Endodermal cell (in vitro differentiated cells): ENCODE data around the gene ACOX1. TPM values are rescaled to one million over a fixed set of nuclear protein-coding genes. Genes with fewer than 3 reads are reported as not detected.

Experiments
- DNase-seq: peaks from one replicate; pipeline ENCODE4 v3.0.0-alpha.2; 2017
- H3K27ac ChIP-seq: 2 replicates; pipeline ENCODE4 v1.5.1; 2013; ENCODE audit warnings: mild to moderate bottlenecking, low read depth, low read length, moderate library complexity
- H3K27me3 ChIP-seq: 2 replicates; pipeline ENCODE4 v1.6.1; 2013; ENCODE audit warnings: mild to moderate bottlenecking, low read length, moderate library complexity; ENCODE audit not compliant: insufficient read depth, control insufficient read depth, poor library complexity, severe bottlenecking
- H3K36me3 ChIP-seq: 2 replicates; pipeline ENCODE4 v1.7.0; 2013; ENCODE audit warnings: mild to moderate bottlenecking, low read length, moderate library complexity; ENCODE audit not compliant: control insufficient read depth, insufficient read depth
- H3K4me1 ChIP-seq: one replicate; pipeline ENCODE4 v1.7.0; 2013; ENCODE audit warnings: low read length; ENCODE audit not compliant: control insufficient read depth, insufficient read depth
- H3K4me3 ChIP-seq: 2 replicates; pipeline ENCODE4 v1.5.1; 2013; ENCODE audit warnings: mild to moderate bottlenecking, low read length, moderate library complexity
- H3K9ac ChIP-seq: 2 replicates; pipeline ENCODE4 v1.6.1; 2013; ENCODE audit warnings: mild to moderate bottlenecking, low read length, moderate library complexity; ENCODE audit not compliant: poor library complexity, severe bottlenecking; ENCODE audit errors: extremely low read depth
- H3K9me3 ChIP-seq: 2 replicates; pipeline ENCODE4 v1.6.1; 2013; ENCODE audit warnings: mild to moderate bottlenecking, low read length, moderate library complexity; ENCODE audit not compliant: control insufficient read depth
- H3K27ac Mint-ChIP-seq: 2 replicates; pipeline ENCODE4 v1.8.0; 2020; ENCODE audit warnings: mixed read lengths
- H3K27me3 Mint-ChIP-seq: 2 replicates; pipeline ENCODE4 v1.8.0; 2021; ENCODE audit warnings: mild to moderate bottlenecking, mixed read lengths; ENCODE audit not compliant: insufficient read depth
- H3K36me3 Mint-ChIP-seq: 2 replicates; pipeline ENCODE4 v1.8.0; 2020; ENCODE audit warnings: low read depth, mixed read lengths
- H3K4me1 Mint-ChIP-seq: 2 replicates; pipeline ENCODE4 v1.8.0; 2020; ENCODE audit warnings: mixed read lengths
- H3K4me3 Mint-ChIP-seq: 2 replicates; pipeline ENCODE4 v1.8.0; 2020; ENCODE audit warnings: mild to moderate bottlenecking, moderate library complexity, mixed read lengths
- H3K9me3 Mint-ChIP-seq: 2 replicates; pipeline ENCODE4 v1.8.0; 2020; ENCODE audit warnings: mild to moderate bottlenecking, mixed read lengths
- CTCF ChIP-seq: fragments of 200-600 bp; sonication (generic); conservative IDR thresholded peaks from 2 replicates; pipeline ENCODE4 v1.5.0; 2021; ENCODE audit warnings: antibody characterized with exemption, mild to moderate bottlenecking
- WGBS, 2 experiments: methylation state at CpG; one replicate each; pipeline versions ENCODE4 v1.1.5 to v1.1.7; 2013; ENCODE audit warnings: missing lambda C conversion rate in 2 of 2, mixed read lengths in 1 of 2; ENCODE audit not compliant: insufficient coverage in 1 of 2, insufficient read length in 1 of 2; 5-methylcytosine and 5-hydroxymethylcytosine counted together
- total RNA-seq, 2 donors: library from RNA; stranded (reverse); fragmentation: NEBNext Ultra II Directional in 1 of 2; extraction: Animal tissue kit (Norgen Biotek cat#: 25700) in 1 of 2; gene quantifications; 2 replicates in 1 of 2; 3 replicates in 1 of 2; pipeline ENCODE4 v1.2.1, GENCODE V29; 2021

Gene ACOX1
- total RNA-seq, 2 donors from 2014 or later: 28.6 to 37.1 TPM

- peak overlapping the region; percentile 65 for H3K27ac Mint-ChIP-seq
- H3K36me3 ChIP-seq: peaks cover 46% of the 10 kb centered on the region
- no peaks in the 10 kb centered on the region for H3K27me3 ChIP-seq
- H3K27me3 Mint-ChIP-seq: no peaks in the 10 kb centered on the region
- no peaks in the 10 kb centered on the region for H3K9me3 Mint-ChIP-seq
- H3K27ac ChIP-seq: no peak overlapping the region
- peaks cover 17% of the 10 kb centered on the region for H3K4me1 Mint-ChIP-seq
- TF ChIP-seq CTCF: no peak
- H3K36me3 Mint-ChIP-seq: peaks cover 35% of the 10 kb centered on the region
- H3K4me1 ChIP-seq: peaks cover 12% of the 10 kb centered on the region
- DNase-seq: no peak
- H3K9ac ChIP-seq: no peak overlapping the region
- 94 to 96% methylated on average over 9 to 11 of the region's 11 CpGs for whole genome bisulfite sequencing, 2 experiments
- peak overlapping the region; percentile 5 for H3K4me3 Mint-ChIP-seq
- peak overlapping the region; percentile 46 for H3K4me3 ChIP-seq
- peaks cover 5% of the 10 kb centered on the region for H3K9me3 ChIP-seq
These were observed 19.0 kb downstream of the ACOX1 start for GRCh38 chr17:75959839-75960511.

GRCh38 chr17:75959051-75959838 lies 19.7 kb downstream of the ACOX1 start:
- Histone ChIP-seq H3K36me3 (peaks cover 47% of the 10 kb centered on the region), H3K27me3 (no peaks in the 10 kb centered on the region), H3K4me1 (peaks cover 12% of the 10 kb centered on the region), H3K9ac (peak overlapping the region; percentile 23), H3K4me3 (peak overlapping the region; percentile 46), H3K9me3 (peaks cover 5% of the 10 kb centered on the region), H3K27ac (no peak overlapping the region)
- Mint-ChIP-seq H3K4me1 (peaks cover 17% of the 10 kb centered on the region), H3K36me3 (peaks cover 34% of the 10 kb centered on the region), H3K27me3 (no peaks in the 10 kb centered on the region), H3K4me3 (peak overlapping the region; percentile 5), H3K27ac (peak overlapping the region; percentile 65), H3K9me3 (no peaks in the 10 kb centered on the region)
- no peak for TF ChIP-seq CTCF
- 32 to 51% methylated on average over 6 to 8 of the region's 8 CpGs for WGBS, 2 experiments
- peak; percentile 72 for DNase-seq

- Mint-ChIP-seq H3K4me3 (no peak overlapping the region), H3K27me3 (no peaks in the 10 kb centered on the region), H3K4me1 (no peaks in the 10 kb centered on the region), H3K27ac (no peak overlapping the region), H3K9me3 (no peaks in the 10 kb centered on the region), H3K36me3 (peaks cover 72% of the 10 kb centered on the region)
- WGBS, 2 experiments: 96 to 100% methylated on average over 7 to 8 of the region's 8 CpGs
- Histone ChIP-seq H3K27ac (no peak overlapping the region), H3K36me3 (peaks cover 82% of the 10 kb centered on the region), H3K9me3 (no peaks in the 10 kb centered on the region), H3K4me1 (no peaks in the 10 kb centered on the region), H3K4me3 (no peak overlapping the region), H3K27me3 (no peaks in the 10 kb centered on the region), H3K9ac (no peak overlapping the region)
- DNase-seq: no peak
- TF ChIP-seq CTCF: no peak
These were observed 28.0 kb downstream of the ACOX1 start for GRCh38 chr17:75950855-75951554.
